Measurements from ENCODE around the gene SRGAP3. TPM values are rescaled to one million over a fixed set of nuclear protein-coding genes. Genes with fewer than 3 reads are reported as not detected.

SRGAP3 gene
- total and polyA plus RNA-seq, 7 experiments from 2014 or later: 1.4 to 6.0 (median 4.6) TPM

DNA sequence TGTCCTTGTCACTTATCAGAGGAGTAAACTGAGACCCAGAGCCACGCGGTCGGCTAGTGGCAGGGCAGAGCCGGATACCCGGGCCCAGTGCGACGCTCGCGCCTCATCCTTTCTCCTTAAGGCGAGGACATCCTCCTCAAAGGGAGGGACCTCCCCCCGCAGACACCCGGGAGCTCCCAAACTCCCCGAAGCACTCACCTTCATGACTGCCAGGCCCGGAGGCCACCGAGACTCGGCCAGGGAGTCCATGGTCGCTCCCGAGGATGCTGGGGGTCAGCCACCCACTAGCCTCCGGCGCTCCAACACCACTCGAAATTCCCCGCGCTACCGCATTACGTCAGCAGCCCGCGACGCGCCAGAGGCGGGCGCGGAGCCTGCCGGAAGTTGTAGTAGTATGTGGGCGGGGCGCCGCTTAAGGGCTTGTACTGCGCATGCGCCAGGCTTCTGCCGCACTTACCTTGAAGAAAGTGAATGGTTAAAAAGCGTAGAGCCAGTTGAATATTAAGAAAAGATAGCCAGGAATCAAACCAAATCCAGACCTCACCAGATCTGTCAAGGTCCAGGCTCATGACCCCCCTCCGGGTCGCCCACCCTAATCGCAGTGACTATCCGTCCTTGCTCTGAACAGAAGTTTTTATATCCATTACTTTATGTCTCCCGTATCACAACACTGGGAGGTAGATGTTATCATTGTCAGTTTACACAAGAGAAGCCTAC is 286.2 kb downstream of the SRGAP3 start, which contains the start of gene RAD18:
RAD18 (minus strand) TSS at position 336 of the 717 bp plus-strand sequence; CDS start at position 249, 87 bp downstream.
- intact Hi-C loops (cut with micrococcal nuclease): loop anchor here (1.0 to 5.0 kb wide), 11 partner anchors 205 to 1358 kb away; partner anchors contain the start of genes BRPF1 (in 2 of the 2), MTMR14 (in 2 of the 2), SEC13 (in 1 of the 2) and SETD5 (in 1 of the 2)
- Histone ChIP-seq H3K27ac (ENCODE audit: low read depth, low read length) (peak within 1 kb of the TSS; percentile 94), H3K4me3 (ENCODE audit: low read length) (peak within 1 kb of the TSS; percentile 80), H3K36me3 (ENCODE audit: control insufficient read depth in 2 of 3, insufficient read depth in 3 of 3, low read length in 3 of 3) (peaks cover 0 to 7% (median 0%) of the 10 kb centered on the region in 3 experiments), H3K27me3 (ENCODE audit: control insufficient read depth in 2 of 2, insufficient read depth in 2 of 2, low read length in 2 of 2) (no peaks in the 10 kb centered on the region), H3K9me3 (ENCODE audit: control insufficient read depth in 2 of 3, low read length in 3 of 3) (no peaks in the 10 kb centered on the region), H3K4me1 (ENCODE audit: control insufficient read depth in 2 of 2, insufficient read depth in 2 of 2, low read length in 2 of 2) (peaks cover 6 to 10% of the 10 kb centered on the region in 2 donors)
- Mint-ChIP-seq H3K4me3 (peak within 1 kb of the TSS; percentile 85 to 99 (median 96)), H3K36me3 (peaks cover 0 to 10% (median 4%) of the 10 kb centered on the region in 5 donors), H3K27me3 (peaks cover 0 to 8% (median 4%) of the 10 kb centered on the region in 5 donors), H3K9me3 (peaks cover 0 to 5% (median 0%) of the 10 kb centered on the region in 11 donors), H3K4me1 (peaks cover 7 to 45% (median 38%) of the 10 kb centered on the region in 7 donors), H3K27ac (peak within 1 kb of the TSS; percentile 94 to 99 (median 97))
- ChIA-PET POLR2A (no interaction called here), CTCF (no interaction called here)
- ATAC-seq: peak; percentile 97
- DNase-seq: peak; percentile 87 to 95 (median 92)

DNA sequence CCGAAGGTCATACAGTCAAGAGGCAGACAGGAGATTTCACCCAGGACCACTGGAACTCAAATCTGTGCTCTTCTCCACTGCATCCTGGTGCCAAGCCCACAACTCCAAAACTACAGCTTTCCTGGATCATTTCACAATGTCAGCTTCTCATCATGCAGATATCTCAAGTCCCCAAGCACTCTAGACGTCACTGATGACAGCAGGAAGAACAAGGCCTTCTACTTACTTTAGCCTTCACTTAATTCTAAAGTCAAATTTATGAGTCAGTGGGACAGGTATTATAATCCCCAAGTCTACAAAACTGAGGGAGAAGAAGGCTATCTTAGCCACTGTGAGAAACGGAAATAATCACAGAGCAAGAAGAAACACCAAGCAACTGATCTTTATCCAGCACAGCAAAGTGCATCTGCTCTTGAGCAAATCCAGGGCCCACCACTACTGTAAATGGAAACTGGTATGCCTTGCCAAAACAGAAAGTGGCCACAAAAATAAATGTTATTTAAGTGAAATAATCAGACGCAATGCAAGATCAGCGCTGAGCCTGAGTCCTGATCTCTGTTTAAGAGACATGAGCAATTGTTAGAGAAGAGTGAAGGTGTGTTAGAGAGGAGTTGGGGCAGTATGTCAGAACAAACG is 287.1 kb downstream of the SRGAP3 start:
- Mint-ChIP-seq H3K27me3 (peaks cover 0 to 2% (median under 1%) of the 10 kb centered on the region in 5 donors), H3K9me3 (peaks cover 0 to 5% (median 0%) of the 10 kb centered on the region in 11 donors), H3K4me3 (peak overlapping the region; percentile 85 to 99 (median 96)), H3K4me1 (peaks cover 7 to 49% (median 38%) of the 10 kb centered on the region in 7 donors), H3K36me3 (peaks cover 0 to 16% (median 8%) of the 10 kb centered on the region in 5 donors), H3K27ac (peak overlapping the region; percentile 94 to 99 (median 97))
- ChIA-PET CTCF (no interaction called here), POLR2A (no interaction called here)
- Histone ChIP-seq H3K4me1 (ENCODE audit: control insufficient read depth in 2 of 2, insufficient read depth in 2 of 2, low read length in 2 of 2) (peaks cover 6 to 10% of the 10 kb centered on the region in 2 donors), H3K36me3 (ENCODE audit: control insufficient read depth in 2 of 3, insufficient read depth in 3 of 3, low read length in 3 of 3) (peaks cover 0 to 11% (median 0%) of the 10 kb centered on the region in 3 experiments), H3K4me3 (ENCODE audit: low read length) (peak overlapping the region; percentile 80), H3K9me3 (ENCODE audit: control insufficient read depth in 2 of 3, low read length in 3 of 3) (no peaks in the 10 kb centered on the region), H3K27ac (ENCODE audit: low read depth, low read length) (peak overlapping the region; percentile 94), H3K27me3 (ENCODE audit: control insufficient read depth in 2 of 2, insufficient read depth in 2 of 2, low read length in 2 of 2) (no peaks in the 10 kb centered on the region)
- ATAC-seq (no peak), DNase-seq (no peak)
- intact Hi-C loops (cut with micrococcal nuclease): loop anchor here (2.0 to 5.0 kb wide), 3 partner anchors 340 to 770 kb away; partner anchors contain the start of genes BRPF1 (in 1 of the 2) and THUMPD3 (in 1 of the 2)

DNA sequence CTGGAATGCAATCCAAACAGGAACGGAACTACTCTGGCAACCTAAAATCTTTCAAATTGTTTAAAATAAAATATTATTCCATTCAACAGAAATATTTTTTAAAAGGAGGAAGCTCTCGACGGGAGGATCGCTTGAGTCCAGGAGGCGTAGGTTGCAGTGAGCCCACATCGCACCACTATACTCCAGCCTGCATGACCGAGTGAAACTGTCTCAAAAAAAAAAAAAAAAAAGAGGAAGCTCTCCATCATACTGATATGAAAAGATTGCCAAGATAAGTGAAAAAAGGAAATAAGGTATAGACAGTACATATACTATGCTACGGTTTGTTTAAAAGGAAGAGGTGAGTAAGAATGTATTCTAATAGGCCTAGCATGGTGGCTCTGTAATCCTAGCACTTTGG is 289.8 kb downstream of the SRGAP3 start:
- ChIA-PET POLR2A (no interaction called here), CTCF (no interaction called here)
- Mint-ChIP-seq H3K9me3 (peaks cover 0 to 5% (median 0%) of the 10 kb centered on the region in 11 donors), H3K4me1 (peaks cover 10 to 55% (median 38%) of the 10 kb centered on the region in 7 donors), H3K27ac (no peak overlapping the region), H3K36me3 (peaks cover 0 to 39% (median 21%) of the 10 kb centered on the region in 5 donors), H3K4me3 (peak overlapping the region in 1 of 10 donors; percentile 29), H3K27me3 (peaks cover 0 to 2% (median 0%) of the 10 kb centered on the region in 5 donors)
- DNase-seq (no peak), ATAC-seq (peak; percentile 17)
- H3K4me3 ChIP-seq (ENCODE audit: low read length): no peak overlapping the region
- peaks cover 0 to 11% (median 0%) of the 10 kb centered on the region in 3 experiments for H3K36me3 ChIP-seq (ENCODE audit: control insufficient read depth in 2 of 3, insufficient read depth in 3 of 3, low read length in 3 of 3)
- no peaks in the 10 kb centered on the region for H3K27me3 ChIP-seq (ENCODE audit: control insufficient read depth in 2 of 2, insufficient read depth in 2 of 2, low read length in 2 of 2)
- no peaks in the 10 kb centered on the region for H3K9me3 ChIP-seq (ENCODE audit: control insufficient read depth in 2 of 3, low read length in 3 of 3)
- no peak overlapping the region for H3K27ac ChIP-seq (ENCODE audit: low read depth, low read length)
- peaks cover 6 to 10% of the 10 kb centered on the region in 2 donors for H3K4me1 ChIP-seq (ENCODE audit: control insufficient read depth in 2 of 2, insufficient read depth in 2 of 2, low read length in 2 of 2)
- intact Hi-C loops (cut with micrococcal nuclease): loop anchor here (5.0 kb wide), 2 partner anchors 403 to 773 kb away; partner anchors contain the start of genes BRPF1 (in 1 of the 2) and THUMPD3 (in 1 of the 2)

DNA sequence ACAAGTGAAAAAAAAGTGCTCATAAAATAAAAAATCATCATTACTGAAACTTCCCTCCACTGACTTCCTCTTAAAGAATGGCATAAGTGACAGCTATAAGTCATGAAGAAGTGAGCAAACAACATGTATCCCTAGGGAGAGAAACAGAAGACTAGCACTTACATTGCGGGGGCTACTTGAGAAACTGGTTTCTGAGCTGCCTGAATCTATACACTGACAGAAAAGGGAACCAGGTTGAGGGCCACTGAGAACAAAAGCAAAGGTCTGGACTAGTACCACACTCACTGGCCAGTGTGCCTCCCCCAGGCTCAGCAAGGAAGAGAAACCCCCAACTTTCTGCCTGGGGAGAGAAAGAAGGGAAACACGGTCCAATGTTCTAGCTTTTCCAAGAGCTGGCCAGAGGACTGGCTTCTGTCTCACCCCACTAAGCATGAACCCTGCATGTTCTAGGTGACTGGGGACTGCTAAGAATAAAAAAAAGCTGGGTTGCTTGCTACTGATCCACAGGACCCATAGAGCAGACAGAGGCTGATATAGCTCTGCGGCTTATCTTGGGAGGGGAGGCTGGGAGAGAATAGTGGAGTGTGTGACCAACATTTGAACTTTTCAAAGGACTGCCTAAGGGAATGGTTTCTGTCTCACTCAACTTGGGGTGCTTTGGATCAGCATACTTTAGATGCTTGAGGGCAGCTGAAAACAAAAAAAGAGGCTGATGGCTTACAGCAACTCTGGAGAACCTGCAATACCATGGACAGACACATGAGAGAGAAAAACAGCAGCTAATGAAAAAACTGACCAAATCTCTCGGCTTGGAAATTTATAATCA is 294.3 kb downstream of the SRGAP3 start:
- Mint-ChIP-seq H3K27me3 (no peaks in the 10 kb centered on the region), H3K9me3 (no peaks in the 10 kb centered on the region), H3K27ac (no peak overlapping the region), H3K36me3 (peaks cover 0 to 52% (median 21%) of the 10 kb centered on the region in 5 donors), H3K4me1 (peaks cover 8 to 35% (median 11%) of the 10 kb centered on the region in 7 donors), H3K4me3 (no peak overlapping the region)
- H3K27ac ChIP-seq (ENCODE audit: low read depth, low read length): no peak overlapping the region
- peaks cover 0 to 8% (median 0%) of the 10 kb centered on the region in 3 experiments for H3K36me3 ChIP-seq (ENCODE audit: control insufficient read depth in 2 of 3, insufficient read depth in 3 of 3, low read length in 3 of 3)
- no peak overlapping the region for H3K4me3 ChIP-seq (ENCODE audit: low read length)
- intact Hi-C loops (cut with micrococcal nuclease): no loop called here
- CTCF ChIA-PET: interaction anchor here (0.6 kb wide), 1 partner anchor 19 kb away, joined by 3 read pairs; no protein-coding TSS in a partner anchor
- peak; percentile 20 for ATAC-seq
- DNase-seq: no peak
- no peaks in the 10 kb centered on the region for H3K4me1 ChIP-seq (ENCODE audit: control insufficient read depth in 2 of 2, insufficient read depth in 2 of 2, low read length in 2 of 2)
- POLR2A ChIA-PET: no interaction called here
- no peaks in the 10 kb centered on the region for H3K9me3 ChIP-seq (ENCODE audit: control insufficient read depth in 2 of 3, low read length in 3 of 3)
- no peaks in the 10 kb centered on the region for H3K27me3 ChIP-seq (ENCODE audit: control insufficient read depth in 2 of 2, insufficient read depth in 2 of 2, low read length in 2 of 2)

DNA sequence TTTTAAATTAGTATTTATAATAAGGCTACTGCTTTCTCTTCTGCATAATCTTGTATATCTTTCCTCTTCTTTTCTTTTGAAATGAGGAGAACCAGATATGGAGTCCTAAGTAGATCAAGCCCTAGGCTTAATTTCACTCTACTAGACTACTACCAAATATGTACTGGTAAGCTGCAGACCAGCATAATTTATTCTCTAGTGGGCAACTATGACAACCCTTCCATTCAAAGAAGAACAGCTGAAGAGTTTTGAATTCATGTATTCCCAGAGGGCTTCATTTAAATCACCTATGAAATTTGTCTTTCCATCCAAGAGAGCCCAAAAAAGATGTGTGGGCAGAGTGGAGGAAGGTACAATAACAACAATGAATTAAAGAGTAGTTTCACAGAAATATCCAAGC is 296.1 kb downstream of the SRGAP3 start:
- no peaks in the 10 kb centered on the region for H3K9me3 Mint-ChIP-seq
- Histone ChIP-seq H3K4me3 (ENCODE audit: low read length) (no peak overlapping the region), H3K27ac (ENCODE audit: low read depth, low read length) (no peak overlapping the region), H3K27me3 (ENCODE audit: control insufficient read depth in 2 of 2, insufficient read depth in 2 of 2, low read length in 2 of 2) (no peaks in the 10 kb centered on the region), H3K36me3 (ENCODE audit: control insufficient read depth in 2 of 3, insufficient read depth in 3 of 3, low read length in 3 of 3) (peaks cover 0 to 4% (median 0%) of the 10 kb centered on the region in 3 experiments), H3K4me1 (ENCODE audit: control insufficient read depth in 2 of 2, insufficient read depth in 2 of 2, low read length in 2 of 2) (no peaks in the 10 kb centered on the region), H3K9me3 (ENCODE audit: control insufficient read depth in 2 of 3, low read length in 3 of 3) (no peaks in the 10 kb centered on the region)
- H3K27ac Mint-ChIP-seq: no peak overlapping the region
- H3K4me3 Mint-ChIP-seq: no peak overlapping the region
- ChIA-PET POLR2A (interaction anchor here (0.6 kb wide), 1 partner anchor 115 kb away, joined by 3 read pairs; no protein-coding TSS in a partner anchor), CTCF (interaction anchor here (1.0 kb wide), 1 partner anchor 349 kb away, joined by 3 read pairs; no protein-coding TSS in a partner anchor)
- no peak for ATAC-seq
- no peaks in the 10 kb centered on the region for H3K27me3 Mint-ChIP-seq
- H3K36me3 Mint-ChIP-seq: peaks cover 0 to 50% (median 21%) of the 10 kb centered on the region in 5 donors
- DNase-seq: no peak
- peaks cover 5 to 24% (median 15%) of the 10 kb centered on the region in 7 donors for H3K4me1 Mint-ChIP-seq
- intact Hi-C loops (cut with micrococcal nuclease): no loop called here

DNA sequence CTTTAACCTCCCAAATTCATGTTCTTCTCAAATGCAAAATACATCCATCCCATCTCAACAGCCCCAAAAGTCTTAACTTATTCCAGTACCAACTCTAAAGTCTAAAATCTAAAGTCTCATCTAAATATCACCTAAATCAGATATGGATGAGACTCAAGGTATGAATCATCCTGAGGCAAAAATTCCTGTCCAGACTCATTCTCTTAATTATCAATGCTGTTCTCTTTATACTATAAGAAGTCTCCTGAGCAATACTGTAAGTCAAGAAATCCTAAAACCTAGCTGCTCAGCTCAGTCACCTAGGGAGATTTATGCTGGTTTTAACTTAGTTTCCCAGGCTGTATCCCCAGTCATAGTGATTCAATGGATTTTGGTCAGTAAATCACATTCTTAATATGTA is 297.3 kb downstream of the SRGAP3 start:
- Mint-ChIP-seq H3K27ac (no peak overlapping the region), H3K27me3 (no peaks in the 10 kb centered on the region), H3K4me3 (no peak overlapping the region), H3K4me1 (peaks cover 5 to 20% (median 15%) of the 10 kb centered on the region in 7 donors), H3K36me3 (peaks cover 0 to 52% (median 21%) of the 10 kb centered on the region in 5 donors), H3K9me3 (no peaks in the 10 kb centered on the region)
- Histone ChIP-seq H3K4me3 (ENCODE audit: low read length) (no peak overlapping the region), H3K27me3 (ENCODE audit: control insufficient read depth in 2 of 2, insufficient read depth in 2 of 2, low read length in 2 of 2) (no peaks in the 10 kb centered on the region), H3K9me3 (ENCODE audit: control insufficient read depth in 2 of 3, low read length in 3 of 3) (no peaks in the 10 kb centered on the region), H3K27ac (ENCODE audit: low read depth, low read length) (no peak overlapping the region), H3K4me1 (ENCODE audit: control insufficient read depth in 2 of 2, insufficient read depth in 2 of 2, low read length in 2 of 2) (no peaks in the 10 kb centered on the region), H3K36me3 (ENCODE audit: control insufficient read depth in 2 of 3, insufficient read depth in 3 of 3, low read length in 3 of 3) (no peaks in the 10 kb centered on the region)
- ChIA-PET CTCF (no interaction called here), POLR2A (interaction anchor here (0.7 kb wide), 1 partner anchor 299 kb away, joined by 3 read pairs; no protein-coding TSS in a partner anchor)
- DNase-seq (no peak), ATAC-seq (no peak)
- intact Hi-C loops (cut with micrococcal nuclease): no loop called here
